ENCODE results near the gene CTNNA2. TPM values are rescaled to one million over a fixed set of nuclear protein-coding genes. Genes with fewer than 3 reads are reported as not detected.

CTNNA2 gene
- total and polyA plus RNA-seq, 11 donors: 0.20 to 0.81 TPM; not detected in 9

DNA sequence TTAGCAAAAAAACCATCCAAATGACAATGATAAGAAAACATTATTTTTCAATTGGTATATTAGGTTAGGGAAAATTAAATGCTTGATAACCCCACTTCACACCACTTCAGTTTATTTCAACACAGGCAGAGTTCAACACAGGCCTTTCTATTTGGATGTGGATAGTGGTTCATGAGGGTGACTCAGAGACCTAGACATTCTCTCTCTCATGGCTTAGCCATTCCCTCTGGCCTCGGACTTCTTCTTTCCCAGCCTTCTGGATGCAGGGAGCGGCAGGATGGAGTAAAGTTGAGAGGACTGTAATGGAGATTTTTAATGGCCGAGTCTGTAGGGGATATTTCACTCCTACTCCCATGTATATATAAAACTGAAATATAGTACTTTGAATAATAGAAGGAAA lies 109.7 kb downstream of the CTNNA2 start:
- H3K4me3 ChIP-seq: no peak overlapping the region
- H3K36me3 ChIP-seq: no peaks in the 10 kb centered on the region
- no peaks in the 10 kb centered on the region for H3K27me3 ChIP-seq
- TF ChIP-seq CTCF (IDR thresholded peaks at IDR 0.05) (no peak), POLR2A (IDR thresholded peaks at IDR 0.05) (no peak)
- H3K4me1 ChIP-seq: no peaks in the 10 kb centered on the region
- intact Hi-C loops (cut with DNase I): no loop called here
- DNase-seq (no peak), ATAC-seq (no peak)
- no peaks in the 10 kb centered on the region for H3K9me3 ChIP-seq
- 63 to 76% (median 69%) methylated on average over 3 of the region's 3 CpGs for WGBS, 4 donors
- no peak overlapping the region for H3K27ac ChIP-seq

- no peak overlapping the region for H3K4me3 ChIP-seq
- DNase-seq (no peak), ATAC-seq (no peak)
- TF ChIP-seq POLR2A (IDR thresholded peaks at IDR 0.05) (no peak), CTCF (IDR thresholded peaks at IDR 0.05) (no peak)
- intact Hi-C loops (cut with DNase I): no loop called here
- no peaks in the 10 kb centered on the region for H3K4me1 ChIP-seq
- no peaks in the 10 kb centered on the region for H3K27me3 ChIP-seq
- H3K36me3 ChIP-seq: no peaks in the 10 kb centered on the region
- H3K9me3 ChIP-seq: no peaks in the 10 kb centered on the region
- 59 to 68% (median 65%) methylated on average over 5 of the region's 5 CpGs for WGBS, 4 donors
- no peak overlapping the region for H3K27ac ChIP-seq
These were observed 114.4 kb downstream of the CTNNA2 start for GRCh38 chr2:79627237-79627636.

GRCh38 chr2:79630060-79630459 lies 117.2 kb downstream of the CTNNA2 start:
- DNase-seq (no peak), ATAC-seq (no peak)
- H3K4me1 ChIP-seq: no peaks in the 10 kb centered on the region
- no peaks in the 10 kb centered on the region for H3K9me3 ChIP-seq
- intact Hi-C loops (cut with DNase I): no loop called here
- H3K4me3 ChIP-seq: no peak overlapping the region
- TF ChIP-seq CTCF (IDR thresholded peaks at IDR 0.05): no peak
- TF ChIP-seq POLR2A (IDR thresholded peaks at IDR 0.05): no peak
- H3K27me3 ChIP-seq: no peaks in the 10 kb centered on the region
- no peaks in the 10 kb centered on the region for H3K36me3 ChIP-seq
- no peak overlapping the region for H3K27ac ChIP-seq
- WGBS, 4 donors: 71 to 79% (median 75%) methylated on average over 3 of the region's 3 CpGs

- H3K27ac ChIP-seq: no peak overlapping the region
- DNase-seq (no peak), ATAC-seq (no peak)
- no peak overlapping the region for H3K4me3 ChIP-seq
- H3K4me1 ChIP-seq: no peaks in the 10 kb centered on the region
- intact Hi-C loops (cut with DNase I): no loop called here
- 75 to 83% (median 79%) methylated on average over 7 of the region's 7 CpGs for WGBS, 4 donors
- TF ChIP-seq CTCF (IDR thresholded peaks at IDR 0.05) (no peak), POLR2A (IDR thresholded peaks at IDR 0.05) (no peak)
- H3K27me3 ChIP-seq: no peaks in the 10 kb centered on the region
- H3K36me3 ChIP-seq: no peaks in the 10 kb centered on the region
- no peaks in the 10 kb centered on the region for H3K9me3 ChIP-seq
These were observed 118.2 kb downstream of the CTNNA2 start for GRCh38 chr2:79630972-79631557.
